GM23248 (cell line): ENCODE measurements around the gene CABP2. TPM values are rescaled to one million over a fixed set of nuclear protein-coding genes. Genes with fewer than 3 reads are reported as not detected.
"Not testable (repeated sequence)": the region's sequence is repeated elsewhere in the genome, so short reads cannot be mapped to it uniquely, and the experiment has no call there.

ENCODE experiments used
- DNase-seq: peaks from one replicate; pipeline ENCODE4 v3.0.0-alpha.2; 2015
- H2AFZ ChIP-seq: fragments of 200-600 bp; sonication (generic); 2 replicates; pipeline ENCODE4 v1.6.1; 2016; ENCODE audit warnings: antibody characterized with exemption
- H3F3A ChIP-seq: fragments of 200-600 bp; sonication (generic); 2 replicates; pipeline ENCODE4 v1.6.1; 2016; ENCODE audit warnings: mild to moderate bottlenecking, antibody characterized with exemption, mixed run types; ENCODE audit not compliant: insufficient read depth
- H3K27ac ChIP-seq: fragments of 200-600 bp; sonication (generic); 2 replicates; pipeline ENCODE4 v1.5.1; 2016; ENCODE audit warnings: mild to moderate bottlenecking
- H3K27me3 ChIP-seq: fragments of 200-600 bp; sonication (generic); replicated peaks from 2 replicates; pipeline ENCODE4 v1.6.1; 2016; ENCODE audit warnings: mild to moderate bottlenecking; ENCODE audit not compliant: insufficient read depth
- H3K36me3 ChIP-seq: fragments of 200-600 bp; sonication (generic); 2 replicates; pipeline ENCODE4 v1.6.1; 2016; ENCODE audit warnings: low read depth, mild to moderate bottlenecking
- H3K4me1 ChIP-seq: fragments of 200-600 bp; sonication (generic); 2 replicates; pipeline ENCODE4 v1.6.1; 2016; ENCODE audit warnings: mild to moderate bottlenecking; ENCODE audit not compliant: insufficient read depth
- H3K4me2 ChIP-seq: fragments of 200-600 bp; sonication (generic); one replicate; pipeline ENCODE4 v1.6.1; 2016; ENCODE audit warnings: mild to moderate bottlenecking; ENCODE audit not compliant: unreplicated experiment
- H3K4me3 ChIP-seq: fragments of 200-600 bp; sonication (generic); 2 replicates; pipeline ENCODE4 v1.5.1; 2016; ENCODE audit warnings: mild to moderate bottlenecking
- H3K79me2 ChIP-seq: fragments of 200-600 bp; sonication (generic); 2 replicates; pipeline ENCODE4 v1.6.1; 2016; ENCODE audit warnings: mild to moderate bottlenecking; ENCODE audit not compliant: insufficient read depth
- H3K9ac ChIP-seq: fragments of 200-600 bp; sonication (generic); 2 replicates; pipeline ENCODE4 v1.6.1; 2016; ENCODE audit warnings: mild to moderate bottlenecking
- H3K9me2 ChIP-seq: fragments of 200-600 bp; sonication (generic); 2 replicates; pipeline ENCODE4 v1.6.1; 2016; ENCODE audit warnings: mixed run types, mild to moderate bottlenecking, moderate library complexity; ENCODE audit not compliant: insufficient read depth
- H3K9me3 ChIP-seq: fragments of 200-600 bp; sonication (generic); one replicate; pipeline ENCODE4 v1.6.1; 2017; ENCODE audit warnings: low read depth
- H4K20me1 ChIP-seq: fragments of 200-600 bp; sonication (generic); 2 replicates; pipeline ENCODE4 v1.6.0; 2016; ENCODE audit not compliant: insufficient read depth
- EZH2 ChIP-seq: fragments of 200-600 bp; sonication (generic); IDR thresholded peaks from 2 replicates; pipeline ENCODE4 v1.6.1; 2018; ENCODE audit warnings: antibody characterized with exemption, mild to moderate bottlenecking; ENCODE audit not compliant: insufficient read depth, poor library complexity, severe bottlenecking
- EZH2phosphoT487 ChIP-seq: fragments of 200-600 bp; sonication (generic); IDR thresholded peaks from 2 replicates; pipeline ENCODE4 v1.6.1; 2018; ENCODE audit warnings: antibody characterized with exemption, moderate library complexity, mild to moderate bottlenecking, low read depth; ENCODE audit not compliant: insufficient read depth
- WGBS, 2 experiments: methylation state at CpG; one replicate each; pipeline ENCODE4 v1.1.6; 2015 to 2017; ENCODE audit warnings: low lambda C conversion rate in 2 of 2, low coverage in 1 of 2; ENCODE audit errors: missing lambda C conversion rate in 2 of 2; 5-methylcytosine and 5-hydroxymethylcytosine counted together
- in situ Hi-C: fragments of 300-500 bp; cut with MboI; formaldehyde crosslinking; loops from 2 replicates; pipeline ENCODE4 v1.15.0; 2020
- polyA plus RNA-seq: library from polyadenylated mRNA; unstranded; fragments of >200 nt; fragmentation: Nextera tagmentation; extraction: Ambion mirVana; gene quantifications from 2 replicates; pipeline ENCODE4 v1.2.1, GENCODE V29; 2016
- total RNA-seq: library from RNA; depleted of rRNA; stranded (reverse); fragments of >200 nt; shearing (Covaris generic); gene quantifications from 2 replicates; pipeline ENCODE4 v1.2.3, GENCODE V29; 2014

Gene CABP2
- total and polyA plus RNA-seq, 2 experiments from 2014 or later = not detected

- no peaks in the 10 kb centered on the region for H3K9me3 ChIP-seq
- no peaks in the 10 kb centered on the region for H4K20me1 ChIP-seq
- no peak overlapping the region for H3K27ac ChIP-seq
- peaks cover 14% of the 10 kb centered on the region; the same call in 1 of the 2 replicates for H3K27me3 ChIP-seq
- no peak overlapping the region for H3K4me3 ChIP-seq
- H3K9ac ChIP-seq = no peak overlapping the region
- no peaks in the 10 kb centered on the region for H3F3A ChIP-seq
- no peak for TF ChIP-seq EZH2
- in situ Hi-C loops = no loop called here
- H3K4me2 ChIP-seq = no peak overlapping the region
- no peaks in the 10 kb centered on the region for H3K79me2 ChIP-seq
- no peak overlapping the region for H2AFZ ChIP-seq
- DNase-seq = no peak
- WGBS, 2 experiments = 35 to 44% methylated on average over 10 of the region's 10 CpGs
- H3K36me3 ChIP-seq = no peaks in the 10 kb centered on the region
- H3K9me2 ChIP-seq = no peaks in the 10 kb centered on the region
- no peaks in the 10 kb centered on the region for H3K4me1 ChIP-seq
Measured at GRCh38 chr11:67517784-67518552, 5.3 kb downstream of the CABP2 start.

- H3K27ac ChIP-seq = no peak overlapping the region
- in situ Hi-C loops = no loop called here
- no peak overlapping the region for H3K4me2 ChIP-seq
- no peaks in the 10 kb centered on the region for H3K9me3 ChIP-seq
- H3F3A ChIP-seq = no peaks in the 10 kb centered on the region
- H2AFZ ChIP-seq = no peak overlapping the region
- H3K79me2 ChIP-seq = no peaks in the 10 kb centered on the region
- H3K36me3 ChIP-seq = no peaks in the 10 kb centered on the region
- H3K4me1 ChIP-seq = no peaks in the 10 kb centered on the region
- no peak overlapping the region for H3K9ac ChIP-seq
- 71 to 80% methylated on average over 9 of the region's 9 CpGs for WGBS, 2 experiments
- H4K20me1 ChIP-seq = no peaks in the 10 kb centered on the region
- H3K4me3 ChIP-seq = no peak overlapping the region
- no peak for DNase-seq
- H3K27me3 ChIP-seq = peaks cover 18% of the 10 kb centered on the region; the same call in 1 of the 2 replicates
- H3K9me2 ChIP-seq = no peaks in the 10 kb centered on the region
- no peak for TF ChIP-seq EZH2phosphoT487
- no peak for TF ChIP-seq EZH2
Measured at GRCh38 chr11:67516806-67517205, 6.4 kb downstream of the CABP2 start.

- no peak overlapping the region for H3K4me3 ChIP-seq
- H3F3A ChIP-seq = no peaks in the 10 kb centered on the region
- H3K27ac ChIP-seq = no peak overlapping the region
- no peaks in the 10 kb centered on the region for H3K36me3 ChIP-seq
- H4K20me1 ChIP-seq = no peaks in the 10 kb centered on the region
- no peak overlapping the region for H3K4me2 ChIP-seq
- no peaks in the 10 kb centered on the region for H3K4me1 ChIP-seq
- TF ChIP-seq EZH2phosphoT487 (no peak), EZH2 (no peak)
- H3K9me2 ChIP-seq = no peaks in the 10 kb centered on the region
- DNase-seq = no peak
- H3K79me2 ChIP-seq = no peaks in the 10 kb centered on the region
- in situ Hi-C loops = no loop called here
- 51% methylated on average over 7 of the region's 7 CpGs for WGBS, 2 experiments
- no peak overlapping the region for H2AFZ ChIP-seq
- H3K9ac ChIP-seq = no peak overlapping the region
- peaks cover 24% of the 10 kb centered on the region; the same call in 1 of the 2 replicates for H3K27me3 ChIP-seq
- H3K9me3 ChIP-seq = no peaks in the 10 kb centered on the region
Measured at GRCh38 chr11:67514116-67514515, 9.1 kb downstream of the CABP2 start.

GRCh38 chr11:67511558-67511957, 11.7 kb downstream of the CABP2 start:
- peaks cover 24% of the 10 kb centered on the region; the same call in 1 of the 2 replicates for H3K27me3 ChIP-seq
- H3K4me1 ChIP-seq, H3K27ac ChIP-seq, H3K4me2 ChIP-seq, H2AFZ ChIP-seq, H4K20me1 ChIP-seq, H3K9me3 ChIP-seq, H3K4me3 ChIP-seq, H3K79me2 ChIP-seq, H3K9me2 ChIP-seq, in situ Hi-C loops, H3F3A ChIP-seq, DNase-seq, H3K36me3 ChIP-seq, H3K9ac ChIP-seq: not testable (repeated sequence)
- 69 to 77% methylated on average over 4 of the region's 4 CpGs for WGBS, 2 experiments
